GM18867 (cell line): ENCODE results near the gene GRIP1.
A peak's percentile ranks its signal among the peaks of the same experiment; 100 is the strongest.

Experiments used
- ATAC-seq: cut with Tn5 transposase; IDR thresholded peaks from one replicate; pipeline ENCODE4 v1.9.1; 2021; ENCODE audit warnings: mild to moderate bottlenecking, moderate library complexity; ENCODE audit not compliant: unreplicated experiment

The GRIP1 gene

GRCh38 chr12:66653796-66654195, 25.1 kb downstream of the GRIP1 start:
- ATAC-seq: no peak

DNA sequence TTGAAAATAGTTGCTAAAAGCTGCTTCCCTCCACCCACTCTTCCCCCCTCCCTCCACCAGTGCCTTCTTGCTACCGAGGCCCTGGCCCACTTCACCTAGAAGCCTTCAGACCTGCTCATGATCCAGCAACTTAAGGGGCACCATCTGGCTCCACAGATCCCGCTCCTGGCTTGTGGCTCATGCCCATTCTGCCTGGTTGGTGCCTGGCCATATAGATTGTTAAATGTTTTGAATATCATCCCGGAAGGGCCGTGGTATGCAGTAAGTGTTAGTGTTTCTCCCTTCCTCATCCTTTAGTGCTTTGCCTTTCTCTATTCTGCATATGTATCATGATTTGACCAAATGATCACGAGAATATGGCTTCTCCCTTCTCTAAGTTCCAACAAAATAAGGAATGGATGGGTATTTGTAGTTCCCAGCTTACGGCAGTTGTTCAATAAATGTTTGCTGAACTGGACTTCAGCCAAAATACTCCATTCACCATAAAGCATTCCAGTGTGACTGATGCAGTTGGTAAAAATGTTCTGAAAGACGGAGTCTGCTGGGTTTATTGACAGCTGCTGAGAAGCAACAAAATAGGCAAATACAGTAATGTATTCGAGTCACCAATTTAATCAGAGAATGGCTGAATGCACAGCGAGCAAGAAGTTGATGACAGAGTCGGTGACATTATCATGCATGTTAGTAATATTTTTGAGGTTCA, 30.7 kb downstream of the GRIP1 start:
- no peak for ATAC-seq

DNA sequence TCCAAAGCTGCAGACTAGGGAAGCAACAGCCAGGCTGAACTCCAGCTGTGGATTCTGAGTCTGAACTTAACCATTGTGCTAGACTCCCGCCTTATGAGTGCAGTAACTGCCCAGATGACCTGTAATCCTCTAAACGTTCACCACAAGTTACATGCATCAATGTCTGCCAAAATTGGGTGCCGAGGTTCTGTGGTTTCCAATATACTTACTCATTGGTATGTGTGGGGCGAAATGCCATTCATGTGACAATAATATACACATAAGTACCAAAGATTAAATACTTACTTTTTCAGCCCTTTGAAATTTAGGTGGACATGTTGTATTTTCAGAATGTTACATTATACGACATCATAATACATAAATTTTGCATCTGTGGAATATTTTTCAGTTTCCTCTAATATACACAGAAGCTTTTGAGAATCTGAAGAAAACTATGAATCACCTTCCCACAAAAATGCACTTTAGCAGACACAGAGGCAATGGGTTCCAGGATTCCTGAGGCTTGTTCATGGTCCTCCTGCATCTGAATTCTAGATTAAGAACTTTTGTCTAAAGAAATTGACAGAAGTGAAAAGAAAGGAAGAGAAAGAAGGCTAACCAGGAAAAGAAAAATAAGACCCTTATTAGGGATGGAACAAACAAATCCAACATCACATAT, 31.7 kb downstream of the GRIP1 start:
- ATAC-seq: no peak

GRCh38 chr12:66644151-66644550, 34.7 kb downstream of the GRIP1 start:
- ATAC-seq: no peak

- no peak for ATAC-seq
Observed at GRCh38 chr12:66640691-66641460, 38.0 kb downstream of the GRIP1 start.

DNA sequence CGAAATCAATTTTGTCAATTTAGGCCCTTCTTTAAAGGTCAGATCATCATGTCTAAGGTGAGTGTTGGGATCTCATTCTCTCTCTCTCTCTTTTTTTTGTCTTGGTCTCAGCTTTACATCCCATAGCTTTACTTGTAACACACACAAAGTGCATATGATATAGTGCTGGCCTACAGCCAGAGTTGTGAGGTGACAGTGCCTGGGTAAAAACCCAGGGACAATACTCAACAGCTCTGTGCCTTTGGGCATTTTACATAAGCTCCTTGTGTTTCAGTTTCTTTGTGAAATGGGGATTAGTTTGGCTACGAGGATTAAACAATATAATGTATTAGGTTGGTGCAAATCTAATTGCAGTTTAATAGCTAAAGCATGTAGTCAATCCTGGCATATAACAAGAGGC, 40.2 kb downstream of the GRIP1 start:
- ATAC-seq: no peak

DNA sequence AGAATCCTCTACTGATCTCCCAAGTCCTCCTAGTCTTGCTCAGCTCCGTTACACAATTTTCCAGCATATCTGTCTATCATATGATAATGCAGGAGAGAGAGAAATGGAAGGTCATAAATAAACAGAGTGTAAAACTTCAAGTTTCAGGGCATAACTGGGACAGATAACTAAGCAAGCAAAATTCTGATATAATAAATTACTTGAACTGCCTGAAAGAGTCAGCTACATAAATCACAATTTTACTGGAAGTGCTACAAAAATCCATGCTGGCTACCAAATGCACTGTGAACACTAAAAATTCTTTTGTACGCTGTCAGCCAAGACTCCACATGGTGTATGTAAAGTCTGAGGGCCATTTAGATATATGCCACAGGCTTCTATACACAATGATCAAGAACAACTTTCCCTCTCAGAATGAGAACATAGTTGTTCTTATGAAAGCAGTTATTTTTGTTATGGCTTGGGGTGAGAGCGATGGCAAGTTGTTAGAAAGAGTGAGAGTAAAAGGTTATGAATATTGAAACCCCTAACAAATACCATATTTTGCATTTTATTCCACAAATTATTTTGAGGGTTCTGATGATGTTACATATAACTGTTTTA, 41.1 kb downstream of the GRIP1 start:
- ATAC-seq: no peak

DNA sequence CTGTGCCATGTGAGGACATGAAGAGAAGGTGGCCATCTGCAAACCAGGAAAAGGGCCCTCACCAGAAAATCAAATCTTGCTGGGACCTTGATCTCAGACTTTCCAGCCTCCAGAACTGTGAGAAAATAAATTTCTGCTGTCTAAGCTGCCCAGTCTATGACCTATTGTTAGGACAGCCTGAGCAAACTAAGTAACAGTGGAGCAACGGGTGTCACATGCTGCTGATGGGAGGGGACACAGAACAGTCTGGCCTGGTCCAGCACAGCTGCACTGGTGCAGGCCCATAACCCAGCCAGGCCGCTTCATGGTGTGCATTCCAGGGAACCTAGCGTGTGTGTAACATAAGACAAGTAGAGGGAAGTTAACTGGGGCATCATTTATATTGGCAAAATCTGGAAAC, 42.1 kb downstream of the GRIP1 start:
- ATAC-seq: no peak

GRCh38 chr12:66633676-66634075, 45.2 kb downstream of the GRIP1 start:
- no peak for ATAC-seq

GRCh38 chr12:66629138-66629870, 49.6 kb downstream of the GRIP1 start:
- no peak for ATAC-seq

- no peak for ATAC-seq
Observed at GRCh38 chr12:66627988-66628317, 50.9 kb downstream of the GRIP1 start.

- no peak for ATAC-seq
Observed at GRCh38 chr12:66627270-66627987, 51.4 kb downstream of the GRIP1 start.

DNA sequence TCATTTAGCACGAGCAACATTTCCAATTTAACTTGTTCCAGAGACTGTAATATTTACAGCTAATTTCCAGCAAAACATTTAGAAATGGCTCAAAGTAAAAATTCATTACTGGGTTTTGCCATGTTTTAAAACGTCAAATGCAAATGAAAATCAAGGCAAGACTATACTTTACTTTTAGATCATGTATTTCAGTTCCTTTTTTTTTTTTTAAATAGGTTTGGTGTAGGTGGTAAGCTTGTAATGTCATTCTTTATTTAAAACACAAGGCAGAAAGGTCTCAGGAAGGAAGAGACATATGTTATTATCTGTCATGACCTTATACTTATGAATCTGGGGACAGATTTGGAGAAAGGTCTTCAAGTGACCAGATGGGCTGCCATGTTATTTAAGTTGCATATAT, 54.1 kb downstream of the GRIP1 start:
- ATAC-seq: peak; percentile 64

- ATAC-seq: no peak
Observed at GRCh38 chr12:66623455-66623854, 55.4 kb downstream of the GRIP1 start.

GRCh38 chr12:66620688-66621087, 58.2 kb downstream of the GRIP1 start:
- no peak for ATAC-seq

GRCh38 chr12:66620026-66620425, 58.9 kb downstream of the GRIP1 start:
- no peak for ATAC-seq

DNA sequence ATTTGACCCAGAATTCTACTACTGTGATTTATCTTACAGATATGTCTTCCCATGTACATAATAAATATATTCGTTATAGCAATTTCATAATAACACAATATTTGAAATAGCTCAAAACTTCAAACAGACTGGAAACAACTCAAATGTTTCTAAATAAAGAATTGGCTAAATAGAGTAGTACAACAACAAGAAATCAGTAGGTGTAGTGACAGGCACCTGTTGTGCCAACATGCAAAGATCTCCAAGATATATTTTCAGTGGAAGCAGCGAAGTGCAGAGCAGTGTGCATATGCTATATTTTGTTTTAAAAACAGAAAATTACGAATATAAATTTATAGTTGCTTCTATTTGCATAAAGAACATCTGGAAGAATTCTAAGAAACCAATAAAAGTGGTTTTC, 60.9 kb downstream of the GRIP1 start:
- no peak for ATAC-seq

DNA sequence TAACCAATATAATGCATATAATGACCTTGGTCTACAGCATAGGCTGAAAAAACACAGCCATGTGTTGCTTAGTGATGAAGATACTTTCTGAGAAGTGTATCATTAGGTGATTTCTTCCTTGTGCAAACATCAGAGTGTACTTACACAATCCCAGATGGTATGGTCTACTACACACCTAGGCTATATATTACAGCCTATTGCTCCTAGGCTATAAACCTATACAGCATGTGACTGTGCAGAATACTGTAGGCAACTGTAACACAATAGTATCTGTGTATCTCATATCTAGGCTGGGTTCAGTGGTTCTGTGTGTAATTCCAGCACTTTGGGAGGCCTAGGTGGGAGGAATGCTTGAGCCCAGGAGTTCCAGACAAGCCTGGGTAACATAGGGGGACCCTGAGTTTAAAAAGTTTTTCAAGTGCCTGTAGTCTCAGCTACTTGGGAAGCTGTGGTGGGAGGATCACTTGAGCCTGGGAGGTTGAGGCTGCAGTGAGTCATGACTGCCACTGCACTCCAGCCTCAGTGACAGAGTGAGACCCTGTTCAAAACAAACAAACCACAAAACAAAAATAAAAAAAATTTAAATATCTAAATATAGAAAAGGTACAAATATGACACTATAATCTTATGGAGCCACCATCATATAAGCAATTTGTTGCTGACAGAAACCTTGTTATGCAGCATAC, 66.6 kb downstream of the GRIP1 start:
- ATAC-seq: no peak

GRCh38 chr12:66607147-66607546, 71.7 kb downstream of the GRIP1 start:
- no peak for ATAC-seq

GRCh38 chr12:66605293-66605692, 73.6 kb downstream of the GRIP1 start:
- no peak for ATAC-seq
